K562 (cell line): ENCODE data around the gene C13orf46. TPM values are rescaled to one million over a fixed set of nuclear protein-coding genes. Genes with fewer than 3 reads are reported as not detected.

ENCODE experiments used
- ASH1L ChIP-seq: fragments of 450-650 bp; IDR thresholded peaks from 2 replicates; pipeline ENCODE4 v1.6.1; 2018; ENCODE audit warnings: borderline replicate concordance, mild to moderate bottlenecking, low read depth; ENCODE audit not compliant: partially characterized antibody
- CREB5 ChIP-seq: fragments of 250-450 bp; sonication (Bioruptor Pico); IDR thresholded peaks from 2 replicates; pipeline ENCODE4 v1.5.0; 2020; ENCODE audit warnings: mild to moderate bottlenecking
- FOXP4 ChIP-seq: sonication (generic); formaldehyde crosslinking; IDR thresholded peaks from 2 replicates; pipeline ENCODE4 v1.8.0; 2022; ENCODE audit warnings: mild to moderate bottlenecking, missing genetic modification reagents, borderline replicate concordance
- HMG20B ChIP-seq: fragments of 250-450 bp; sonication (Bioruptor Pico); IDR thresholded peaks from 2 replicates; pipeline ENCODE4 v1.5.0; 2021; ENCODE audit warnings: mild to moderate bottlenecking
- IRF9 ChIP-seq: fragments of 450-650 bp; IDR thresholded peaks from 2 replicates; pipeline ENCODE4 v1.6.1; 2016; ENCODE audit warnings: missing biosample characterization, missing genetic modification characterization
- MAFF ChIP-seq: IDR thresholded peaks from 2 replicates; pipeline ENCODE4 v1.6.1; 2012; ENCODE audit warnings: low read length, improper control_type of control experiment
- MCM7 ChIP-seq, 2 experiments: fragments of 450-650 bp; IDR thresholded peaks; 2 replicates each; pipeline ENCODE4 v1.6.1; 2016 to 2018
- PHF20 ChIP-seq: fragments of 450-650 bp; IDR thresholded peaks from 2 replicates; pipeline ENCODE4 v1.6.1; 2018; ENCODE audit not compliant: partially characterized antibody
- ZNF217 ChIP-seq: sonication (generic); formaldehyde crosslinking; IDR thresholded peaks from 2 replicates; pipeline ENCODE4 v1.8.0; 2022; ENCODE audit warnings: mild to moderate bottlenecking, missing genetic modification reagents
- ZNF431 ChIP-seq: sonication (generic); formaldehyde crosslinking; IDR thresholded peaks from 2 replicates; pipeline ENCODE4 v1.8.0; 2022; ENCODE audit warnings: mild to moderate bottlenecking, missing genetic modification reagents
- ZNF644 ChIP-seq: fragments of 200-800 bp; sonication (Bioruptor generic); IDR thresholded peaks from 2 replicates; pipeline ENCODE4 v1.6.1; 2016; ENCODE audit warnings: low read depth, missing genetic modification characterization, missing compliant biosample characterization
- polyA plus RNA-seq, 8 experiments: library from polyadenylated mRNA; depleted of rRNA in 4 of 8; stranded (reverse) in 5 of 8; unstranded in 3 of 8; fragments of >200 nt; fragmentation: Nextera tagmentation in 2 of 8; fragmentation: Illumina TruSeq in 1 of 8; extraction: Ambion mirVana in 2 of 8; extraction: Trizol in 1 of 8; gene quantifications; 2 replicates each; pipeline versions ENCODE4 v1.2.1 to v1.2.3, GENCODE V29; 2011 to 2014; ENCODE audit warnings: inconsistent platforms in 1 of 8, missing spikeins in 1 of 8
- total RNA-seq, 7 experiments: library from RNA; depleted of rRNA in 6 of 7; stranded (reverse); fragments of >200 nt in 6 of 7; fragmentation: Illumina TruSeq in 2 of 7; extraction: Trizol in 2 of 7; gene quantifications; 2 replicates each; pipeline versions ENCODE4 v1.2.1 to v1.2.3, GENCODE V29; 2011 to 2021; ENCODE audit warnings: low replicate concordance in 1 of 7
- TF ChIP-seq, protein P1 (sequence below): fragments of 450-650 bp; conservative IDR thresholded peaks from 2 replicates; pipeline ENCODE4 v1.6.1; 2016; ENCODE audit warnings: missing genetic modification characterization, low read depth, mild to moderate bottlenecking, missing compliant biosample characterization, moderate library complexity
- TF ChIP-seq, protein P2 (sequence below): fragments of 450-650 bp; IDR thresholded peaks from 2 replicates; pipeline ENCODE4 v1.6.1; 2018; ENCODE audit not compliant: partially characterized antibody
- TF ChIP-seq, protein P3 (sequence below): sonication (generic); formaldehyde crosslinking; IDR thresholded peaks from 2 replicates; pipeline ENCODE4 v1.8.1; 2023; ENCODE audit warnings: mild to moderate bottlenecking, missing genetic modification reagents

C13orf46 gene
- total and polyA plus RNA-seq, 9 of the 15 experiments (the other 6 are each of a cell fraction or from before 2014, with no cell fraction given): 0.04 to 0.24 (median 0.05) TPM; not detected in 4

- TF ChIP-seq IRF9 (tag) (no peak), PHF20 (peak; percentile 67), ZNF431 (no peak), ZNF217 (no peak), ZNF644 (tag) (no peak), FOXP4 (CRISPR knock-in tag) (no peak), MCM7 (IDR thresholded peaks at IDR 0.05) (no peak), HMG20B (CRISPR knock-in tag) (no peak), MAFF (no peak), CREB5 (no peak), ASH1L (peak; percentile 47)
- TF ChIP-seq, protein P1, sequence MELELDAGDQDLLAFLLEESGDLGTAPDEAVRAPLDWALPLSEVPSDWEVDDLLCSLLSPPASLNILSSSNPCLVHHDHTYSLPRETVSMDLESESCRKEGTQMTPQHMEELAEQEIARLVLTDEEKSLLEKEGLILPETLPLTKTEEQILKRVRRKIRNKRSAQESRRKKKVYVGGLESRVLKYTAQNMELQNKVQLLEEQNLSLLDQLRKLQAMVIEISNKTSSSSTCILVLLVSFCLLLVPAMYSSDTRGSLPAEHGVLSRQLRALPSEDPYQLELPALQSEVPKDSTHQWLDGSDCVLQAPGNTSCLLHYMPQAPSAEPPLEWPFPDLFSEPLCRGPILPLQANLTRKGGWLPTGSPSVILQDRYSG (tag): no peak
- TF ChIP-seq, protein P2, sequence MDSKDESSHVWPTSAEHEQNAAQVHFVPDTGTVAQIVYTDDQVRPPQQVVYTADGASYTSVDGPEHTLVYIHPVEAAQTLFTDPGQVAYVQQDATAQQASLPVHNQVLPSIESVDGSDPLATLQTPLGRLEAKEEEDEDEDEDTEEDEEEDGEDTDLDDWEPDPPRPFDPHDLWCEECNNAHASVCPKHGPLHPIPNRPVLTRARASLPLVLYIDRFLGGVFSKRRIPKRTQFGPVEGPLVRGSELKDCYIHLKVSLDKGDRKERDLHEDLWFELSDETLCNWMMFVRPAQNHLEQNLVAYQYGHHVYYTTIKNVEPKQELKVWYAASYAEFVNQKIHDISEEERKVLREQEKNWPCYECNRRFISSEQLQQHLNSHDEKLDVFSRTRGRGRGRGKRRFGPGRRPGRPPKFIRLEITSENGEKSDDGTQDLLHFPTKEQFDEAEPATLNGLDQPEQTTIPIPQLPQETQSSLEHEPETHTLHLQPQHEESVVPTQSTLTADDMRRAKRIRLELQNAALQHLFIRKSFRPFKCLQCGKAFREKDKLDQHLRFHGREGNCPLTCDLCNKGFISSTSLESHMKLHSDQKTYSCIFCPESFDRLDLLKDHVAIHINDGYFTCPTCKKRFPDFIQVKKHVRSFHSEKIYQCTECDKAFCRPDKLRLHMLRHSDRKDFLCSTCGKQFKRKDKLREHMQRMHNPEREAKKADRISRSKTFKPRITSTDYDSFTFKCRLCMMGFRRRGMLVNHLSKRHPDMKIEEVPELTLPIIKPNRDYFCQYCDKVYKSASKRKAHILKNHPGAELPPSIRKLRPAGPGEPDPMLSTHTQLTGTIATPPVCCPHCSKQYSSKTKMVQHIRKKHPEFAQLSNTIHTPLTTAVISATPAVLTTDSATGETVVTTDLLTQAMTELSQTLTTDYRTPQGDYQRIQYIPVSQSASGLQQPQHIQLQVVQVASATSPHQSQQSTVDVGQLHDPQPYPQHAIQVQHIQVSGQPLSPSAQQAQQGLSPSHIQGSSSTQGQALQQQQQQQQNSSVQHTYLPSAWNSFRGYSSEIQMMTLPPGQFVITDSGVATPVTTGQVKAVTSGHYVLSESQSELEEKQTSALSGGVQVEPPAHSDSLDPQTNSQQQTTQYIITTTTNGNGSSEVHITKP: peak; percentile 86
- TF ChIP-seq, protein P3, sequence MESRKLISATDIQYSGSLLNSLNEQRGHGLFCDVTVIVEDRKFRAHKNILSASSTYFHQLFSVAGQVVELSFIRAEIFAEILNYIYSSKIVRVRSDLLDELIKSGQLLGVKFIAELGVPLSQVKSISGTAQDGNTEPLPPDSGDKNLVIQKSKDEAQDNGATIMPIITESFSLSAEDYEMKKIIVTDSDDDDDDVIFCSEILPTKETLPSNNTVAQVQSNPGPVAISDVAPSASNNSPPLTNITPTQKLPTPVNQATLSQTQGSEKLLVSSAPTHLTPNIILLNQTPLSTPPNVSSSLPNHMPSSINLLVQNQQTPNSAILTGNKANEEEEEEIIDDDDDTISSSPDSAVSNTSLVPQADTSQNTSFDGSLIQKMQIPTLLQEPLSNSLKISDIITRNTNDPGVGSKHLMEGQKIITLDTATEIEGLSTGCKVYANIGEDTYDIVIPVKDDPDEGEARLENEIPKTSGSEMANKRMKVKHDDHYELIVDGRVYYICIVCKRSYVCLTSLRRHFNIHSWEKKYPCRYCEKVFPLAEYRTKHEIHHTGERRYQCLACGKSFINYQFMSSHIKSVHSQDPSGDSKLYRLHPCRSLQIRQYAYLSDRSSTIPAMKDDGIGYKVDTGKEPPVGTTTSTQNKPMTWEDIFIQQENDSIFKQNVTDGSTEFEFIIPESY (CRISPR knock-in tag): no peak
- TF ChIP-seq, all 486 proteins: peak for 6
Observed at GRCh38 chr13:113959198-113959597, 14.7 kb downstream of the C13orf46 start (continued).
